Germinal center (tissue), 1 donor: ENCODE measurements around the gene CTNNA2.
"Not testable (repeated sequence)": the region's sequence is repeated elsewhere in the genome, so short reads cannot be mapped to it uniquely, and the experiment has no call there.

Source experiments
- DNase-seq: peaks from one replicate; pipeline ENCODE4 v3.0.0; 2012; ENCODE audit warnings: mixed read lengths, low spot score

Gene CTNNA2

DNA sequence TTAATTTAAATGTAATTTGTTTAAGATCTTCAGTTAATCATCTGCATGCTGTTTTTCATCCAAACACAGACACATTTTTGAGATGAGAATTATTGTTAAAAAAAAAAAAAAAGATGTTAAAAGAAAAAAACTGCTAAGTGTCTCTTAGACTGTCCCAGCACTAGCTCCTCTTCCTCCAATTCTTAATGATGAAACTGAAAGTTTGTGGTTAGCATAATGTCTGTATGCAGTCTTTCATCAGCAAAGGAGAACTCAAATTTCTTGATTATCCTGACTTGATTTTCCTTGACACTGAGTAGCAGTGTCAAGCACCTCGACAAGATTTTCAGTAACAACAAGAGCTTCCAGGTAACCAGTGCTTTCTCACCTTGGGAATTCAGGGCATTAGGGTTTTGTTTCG is 517.3 kb downstream of the CTNNA2 start:
- DNase-seq: no peak

DNA sequence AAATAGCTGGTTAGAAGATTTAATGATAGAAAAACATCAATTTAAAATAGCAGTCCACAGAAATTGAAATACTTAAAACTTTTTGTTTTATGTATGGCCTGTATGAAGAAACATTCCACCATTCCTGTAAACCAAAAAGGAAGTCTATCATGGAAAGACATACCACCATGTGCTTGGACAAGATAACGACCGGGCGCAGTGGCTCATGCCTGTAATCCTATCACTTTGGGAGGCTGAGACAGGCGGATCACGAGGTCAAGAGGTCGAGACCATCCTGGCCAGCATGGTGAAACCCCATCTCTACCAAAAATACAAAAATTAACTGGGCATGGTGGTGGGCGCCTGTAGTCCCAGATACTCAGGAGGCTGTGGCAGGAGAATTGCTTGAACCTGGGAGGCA is 519.8 kb downstream of the CTNNA2 start:
- DNase-seq: not testable (repeated sequence)

DNA sequence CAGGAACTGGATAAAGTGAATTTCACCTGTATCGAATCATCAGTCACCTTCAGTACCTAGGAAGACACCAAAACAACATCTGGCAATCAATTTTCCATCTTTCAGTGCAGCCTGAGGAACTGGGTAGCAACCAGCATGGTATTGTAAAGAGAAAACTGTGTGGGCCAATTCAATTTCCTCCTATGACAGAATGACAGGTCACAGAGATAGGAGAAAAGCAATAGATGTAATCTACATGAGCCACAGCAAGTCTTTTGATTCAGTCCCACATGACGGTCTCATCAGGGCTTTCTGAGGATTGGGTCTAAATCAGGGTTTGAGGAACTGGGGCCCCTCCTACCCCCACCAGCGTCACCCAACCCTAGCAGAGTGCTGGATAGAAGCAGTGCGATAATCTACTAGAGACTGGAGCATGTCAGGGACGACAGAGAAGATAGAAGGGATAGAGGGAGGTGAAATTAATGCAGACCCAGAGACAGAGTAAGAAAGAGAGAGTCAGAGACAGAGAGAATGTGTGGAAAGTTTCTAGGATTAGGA is 523.0 kb downstream of the CTNNA2 start:
- DNase-seq: no peak

DNA sequence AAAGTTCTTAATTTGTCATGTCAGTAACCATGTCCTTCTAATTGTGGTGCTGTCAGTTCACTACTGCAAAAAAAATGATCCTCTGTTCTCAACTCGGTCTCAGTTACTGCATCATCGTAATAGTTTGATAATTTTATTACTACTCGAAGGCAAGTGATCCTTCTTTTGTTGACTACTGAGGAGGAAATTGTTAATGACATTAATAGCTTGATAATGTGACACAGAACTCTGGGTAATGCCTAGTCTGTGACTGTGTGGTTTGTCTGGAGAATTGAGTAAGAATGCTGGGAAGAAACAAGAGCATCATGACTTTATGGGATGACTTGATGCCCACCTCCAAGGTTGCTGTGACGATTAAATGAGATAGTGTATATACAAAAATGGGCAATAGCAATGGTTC is 524.5 kb downstream of the CTNNA2 start:
- DNase-seq: no peak

DNA sequence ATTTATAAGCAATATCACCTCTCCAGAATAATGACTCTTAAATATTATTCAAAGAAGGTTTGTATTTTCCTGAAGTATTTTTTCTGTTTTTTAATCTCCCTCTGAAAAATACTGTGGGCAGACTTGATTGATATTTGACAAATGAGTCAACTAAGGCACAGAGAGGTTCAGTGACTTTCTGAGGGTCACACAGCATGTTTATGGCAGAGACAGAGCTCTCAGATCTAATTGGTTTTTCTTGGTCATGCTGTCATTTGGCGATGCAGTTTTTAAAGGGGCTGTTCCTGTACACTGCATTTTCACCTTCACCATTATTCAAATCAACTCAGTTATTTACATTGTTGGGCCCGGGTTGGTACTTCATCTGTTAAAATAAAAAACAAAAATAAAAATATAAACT is 527.4 kb downstream of the CTNNA2 start:
- no peak for DNase-seq

DNA sequence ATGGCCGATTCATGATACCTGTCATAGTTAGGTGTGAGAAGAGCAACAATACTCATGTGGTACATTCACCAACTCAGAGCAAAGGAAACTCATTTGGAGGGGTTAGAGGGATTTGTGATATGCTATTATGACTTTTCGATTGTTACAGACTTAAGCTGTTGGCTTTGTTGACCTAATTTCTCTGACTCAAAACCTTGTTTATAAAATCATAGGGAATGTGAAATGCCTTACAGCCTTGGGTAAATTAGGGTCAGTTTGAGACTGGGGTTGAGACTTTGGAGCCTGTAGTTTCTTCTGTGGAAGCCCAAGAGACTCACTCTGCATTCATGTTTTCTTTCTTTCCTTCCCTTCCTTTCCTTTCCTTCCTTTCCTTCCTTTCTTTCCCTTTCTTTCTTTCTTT is 529.8 kb downstream of the CTNNA2 start:
- DNase-seq: no peak

DNA sequence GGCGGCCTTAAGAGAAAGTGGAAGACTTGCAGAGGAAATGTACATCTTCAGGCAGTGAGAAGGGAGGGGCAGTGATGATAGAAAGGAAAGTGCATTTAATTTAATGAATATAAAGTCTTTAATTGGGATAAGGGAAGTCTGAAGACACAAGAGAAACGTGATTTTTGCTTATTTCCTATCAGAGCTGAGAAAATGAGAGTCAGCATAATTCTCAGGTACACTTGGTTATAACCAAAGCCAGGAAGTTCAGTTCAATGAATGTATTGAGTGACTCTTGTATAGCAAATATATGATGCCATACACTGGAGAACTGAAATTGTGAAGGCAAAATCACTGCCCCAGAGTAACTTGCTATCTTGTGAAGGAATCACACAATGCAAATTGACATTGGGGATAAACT is 535.4 kb downstream of the CTNNA2 start:
- DNase-seq: no peak

DNA sequence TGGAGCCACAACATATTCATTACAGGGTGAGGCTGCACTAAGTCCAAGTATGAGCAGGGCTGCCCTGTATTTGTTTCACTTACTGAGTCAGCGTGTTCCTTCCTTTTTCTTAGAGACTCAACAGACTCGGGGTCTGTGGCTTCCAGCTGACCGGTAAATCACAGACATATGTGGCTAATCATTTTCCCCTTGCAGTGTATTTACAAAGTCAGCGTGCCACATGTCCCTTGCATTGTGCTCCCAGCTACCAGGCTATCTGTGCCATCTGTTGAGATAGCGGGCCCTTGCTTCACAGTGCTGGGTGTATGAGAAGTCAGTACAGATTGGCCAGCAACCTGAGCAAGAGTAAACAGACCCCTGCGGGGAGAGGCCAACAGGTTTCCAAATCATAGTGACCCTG is 537.4 kb downstream of the CTNNA2 start:
- DNase-seq: no peak

DNA sequence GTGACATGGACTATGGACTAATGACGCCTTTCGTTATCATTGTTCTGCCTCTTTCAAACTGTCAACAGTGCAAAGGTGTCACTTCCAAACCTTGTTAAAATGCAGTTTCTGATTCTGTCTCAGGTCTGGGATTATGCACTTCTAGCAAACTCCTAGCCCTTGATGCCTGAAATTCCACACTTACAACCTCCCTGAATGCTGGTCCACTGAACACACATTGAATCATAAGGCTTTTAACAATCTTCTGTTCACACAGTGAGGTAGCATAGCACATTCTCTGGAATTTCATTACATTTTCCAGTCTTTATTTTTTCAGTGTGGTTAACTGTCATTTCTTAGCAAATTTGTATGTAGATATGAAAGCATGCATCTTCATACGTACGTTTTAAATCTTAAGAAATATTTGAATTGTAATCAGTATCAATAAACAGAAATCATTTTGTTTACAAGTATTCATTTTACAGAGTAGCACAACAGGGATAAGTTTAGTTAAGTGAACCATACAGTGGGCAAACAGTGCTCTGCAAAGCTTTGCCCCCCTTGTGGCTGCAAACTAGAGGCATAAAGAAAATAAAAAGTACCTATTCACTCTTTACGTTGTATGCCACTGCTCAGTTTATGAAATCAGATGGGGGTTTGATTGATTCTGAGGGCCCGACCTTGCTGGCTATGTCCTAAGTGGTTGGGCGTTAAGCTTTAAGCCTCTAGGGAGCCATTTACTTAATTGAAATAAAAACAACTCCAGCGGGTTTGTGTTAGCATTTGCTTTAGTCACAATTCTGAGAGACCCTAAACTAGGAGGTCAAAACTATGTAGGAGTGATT is 540.9 kb downstream of the CTNNA2 start:
- DNase-seq: no peak

DNA sequence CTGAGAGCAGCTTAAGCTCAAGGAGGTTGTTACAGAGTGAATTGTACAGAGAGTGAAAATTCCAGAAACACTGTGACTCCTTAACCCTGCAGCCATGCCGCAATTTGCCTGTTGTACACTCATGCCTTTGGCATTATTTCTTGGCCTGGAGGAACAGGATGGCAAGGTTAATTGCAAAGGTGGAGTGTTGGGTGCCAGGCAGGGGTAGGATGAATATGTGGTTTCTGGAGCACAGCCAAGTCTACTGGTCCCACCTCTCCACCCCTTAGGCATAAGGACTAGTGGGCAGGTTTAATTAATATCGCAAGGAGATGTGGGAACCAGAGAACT is 541.5 kb downstream of the CTNNA2 start:
- no peak for DNase-seq

DNA sequence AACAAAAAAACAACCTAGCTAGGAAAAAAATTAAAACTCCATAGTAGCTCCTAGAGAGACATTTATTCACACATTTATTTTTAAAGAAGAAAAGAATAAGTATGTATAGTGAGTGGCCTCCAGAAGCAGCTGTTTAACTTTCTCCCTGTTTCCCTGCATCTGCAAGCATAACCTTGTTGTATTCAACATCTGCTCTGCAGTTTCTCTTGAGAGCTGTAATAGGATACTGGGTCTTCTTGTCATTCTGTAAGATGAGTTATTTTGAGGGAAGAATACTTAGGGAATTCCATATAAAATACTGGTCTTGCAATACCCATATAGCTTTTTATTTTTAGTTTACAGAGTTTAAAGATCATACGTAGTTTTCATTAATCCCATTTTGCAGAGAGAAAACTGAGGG is 545.1 kb downstream of the CTNNA2 start:
- DNase-seq: no peak

DNA sequence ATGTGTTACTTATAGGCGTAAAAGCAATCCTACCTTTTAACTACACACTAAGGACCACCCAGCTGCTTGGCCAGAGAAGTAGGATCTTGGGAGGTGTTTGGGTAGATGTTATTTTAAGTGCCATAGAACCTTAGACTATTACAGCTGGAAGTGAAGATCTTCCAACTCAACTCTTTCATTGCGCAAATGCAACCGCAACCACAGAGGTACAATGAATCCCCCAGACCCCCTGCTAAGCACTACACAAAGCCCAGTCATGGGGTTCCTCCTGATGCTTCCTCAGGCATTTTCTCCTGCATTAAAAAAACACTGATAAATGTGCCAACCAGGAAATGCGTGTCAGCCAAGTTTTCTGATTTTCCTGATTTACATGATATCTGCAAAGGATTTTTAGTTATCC is 545.7 kb downstream of the CTNNA2 start:
- no peak for DNase-seq

DNA sequence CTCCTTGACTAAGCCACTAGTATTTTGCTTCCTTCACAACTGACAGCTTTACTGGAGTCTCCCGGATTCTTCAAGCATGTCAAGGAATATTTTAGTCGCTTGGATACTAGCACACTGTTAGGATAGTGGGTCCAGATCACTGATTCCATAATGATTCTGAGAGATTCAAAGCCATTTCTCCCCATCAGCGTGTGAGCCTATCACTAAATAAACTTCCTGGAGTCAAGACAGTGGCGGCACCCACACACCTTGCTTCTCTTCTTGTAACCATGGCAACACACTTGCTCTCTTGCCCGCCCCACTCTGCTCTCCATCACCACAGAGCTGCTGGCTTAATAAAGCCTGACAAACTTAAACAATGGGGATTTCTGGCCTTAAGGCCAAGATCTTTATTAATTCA is 546.6 kb downstream of the CTNNA2 start:
- DNase-seq: no peak

DNA sequence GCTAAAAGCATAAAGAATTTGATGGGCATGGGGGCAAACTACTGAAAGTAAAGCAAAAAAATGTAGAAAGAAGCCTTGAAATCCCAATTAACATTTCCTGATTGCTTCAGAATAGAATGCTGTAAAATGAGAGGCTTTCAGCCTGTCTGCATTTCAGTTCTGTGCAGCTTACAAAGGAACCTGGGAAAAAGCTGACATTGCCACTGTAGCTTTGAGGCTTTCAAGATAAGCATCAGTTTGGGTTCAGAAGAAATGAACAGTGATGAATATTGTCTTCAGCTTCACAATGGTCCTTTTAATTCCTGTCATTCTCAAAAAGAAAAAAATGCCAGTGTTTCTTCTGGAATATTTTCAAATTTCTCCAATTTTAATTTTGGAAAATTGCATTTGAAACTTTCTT is 549.0 kb downstream of the CTNNA2 start:
- no peak for DNase-seq

DNA sequence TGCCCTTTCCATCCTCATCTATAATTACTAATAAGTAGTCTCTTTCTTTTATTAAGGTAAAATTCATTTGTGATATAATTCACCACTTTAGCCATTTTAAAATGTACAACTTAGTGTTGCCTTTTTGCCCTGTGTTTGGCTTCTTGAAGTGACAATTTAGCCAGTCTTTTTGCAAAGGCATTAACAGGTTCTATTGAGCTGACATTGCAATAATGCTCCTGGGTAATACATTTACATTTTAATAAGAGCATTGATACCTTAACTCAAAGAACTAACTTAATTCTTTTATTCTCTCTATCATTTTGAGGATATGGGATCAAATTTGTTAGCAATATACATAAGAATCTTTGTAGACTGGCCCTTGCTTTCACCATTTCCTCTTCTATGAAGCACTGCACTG is 549.4 kb downstream of the CTNNA2 start:
- DNase-seq: no peak

DNA sequence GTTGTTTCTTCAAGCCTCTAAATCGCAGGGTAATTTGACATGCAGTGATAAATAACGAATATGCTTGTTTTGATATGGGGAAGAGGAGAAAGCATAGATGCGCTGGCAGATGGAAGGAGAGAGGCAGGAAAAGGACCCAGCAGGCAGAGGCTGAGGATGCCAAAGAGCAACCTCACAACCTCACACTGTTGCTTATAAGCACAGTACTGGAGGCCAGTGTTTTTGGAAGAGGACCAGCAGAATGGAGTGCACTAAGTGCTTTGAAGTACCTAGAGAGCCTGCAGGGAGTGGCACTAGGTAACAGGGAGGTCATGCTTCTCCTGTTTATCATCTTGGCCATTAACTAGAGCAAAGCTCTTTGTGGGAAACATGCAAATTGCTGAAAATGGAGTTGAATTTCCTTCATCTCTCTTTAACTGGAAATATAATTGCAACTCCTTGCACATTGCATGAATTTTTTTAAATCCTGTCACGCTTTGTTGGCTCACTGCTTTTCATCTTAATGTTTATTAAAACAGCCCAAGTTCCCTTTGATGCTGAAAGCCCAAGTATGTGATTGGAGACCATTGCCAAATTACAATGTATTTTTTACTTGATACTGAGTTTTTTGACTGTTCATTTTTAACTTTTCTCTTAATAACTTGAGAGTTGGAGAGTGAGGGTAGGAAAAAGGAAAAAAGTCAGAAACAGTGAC is 555.3 kb downstream of the CTNNA2 start:
- no peak for DNase-seq

DNA sequence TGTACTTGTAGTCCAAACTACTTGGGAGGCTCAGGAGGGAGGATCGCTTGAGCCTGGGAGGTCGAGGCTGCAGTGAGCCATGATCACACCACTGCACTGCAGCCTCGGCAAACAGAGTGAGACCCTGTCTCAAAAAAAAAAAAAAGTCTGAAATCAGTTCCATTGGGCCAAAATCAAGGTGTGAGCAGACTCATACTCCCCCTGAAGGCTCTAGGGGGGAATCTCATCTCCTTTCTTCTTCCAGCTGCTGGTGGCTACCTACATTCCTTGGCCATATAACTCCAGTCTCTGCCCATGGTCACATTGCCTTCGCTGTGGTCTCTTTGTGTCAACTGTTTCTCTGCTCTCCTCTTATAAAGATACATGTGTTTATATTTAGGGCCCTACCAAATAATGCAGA is 557.7 kb downstream of the CTNNA2 start:
- DNase-seq: no peak

DNA sequence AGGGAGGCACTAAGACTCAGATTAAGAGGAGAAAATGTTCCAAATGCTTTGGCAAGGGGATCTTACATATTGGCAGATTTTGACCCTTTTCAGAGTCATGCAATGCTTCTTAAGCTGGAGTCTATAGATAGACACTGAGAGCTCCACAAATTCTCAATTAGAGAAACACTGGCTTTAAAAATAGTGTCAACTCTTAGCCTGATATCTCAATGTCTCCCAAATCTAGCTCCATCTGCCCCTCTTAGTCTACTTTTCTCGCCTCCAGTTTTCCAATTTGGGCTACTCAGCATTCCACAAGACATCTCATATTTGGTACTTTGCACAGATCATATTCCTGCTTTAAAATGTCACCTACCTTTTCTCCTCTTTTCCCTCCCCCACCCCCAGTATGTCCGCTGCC is 559.1 kb downstream of the CTNNA2 start:
- DNase-seq: no peak

DNA sequence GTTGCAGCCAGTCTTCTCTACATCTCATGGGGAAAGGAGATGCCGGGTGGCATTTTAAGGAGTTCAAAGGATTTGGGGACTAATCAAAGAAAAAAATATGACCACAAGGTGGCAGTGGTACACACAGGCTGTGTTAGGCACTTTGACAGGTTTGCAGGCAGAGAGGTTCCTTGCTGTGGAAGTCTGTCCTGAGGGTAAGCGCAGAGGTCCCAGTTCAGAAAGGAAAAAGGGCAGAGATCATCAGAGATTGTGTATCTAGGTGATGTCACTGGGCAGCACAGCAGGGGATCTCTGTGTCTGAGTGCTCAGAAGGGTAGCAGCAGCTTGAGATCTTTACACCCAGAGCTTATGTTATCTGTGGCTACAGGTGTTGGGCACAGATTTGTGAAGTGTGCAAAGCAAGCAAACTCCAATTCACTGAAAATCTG is 560.3 kb downstream of the CTNNA2 start:
- peak; percentile 5 for DNase-seq

DNA sequence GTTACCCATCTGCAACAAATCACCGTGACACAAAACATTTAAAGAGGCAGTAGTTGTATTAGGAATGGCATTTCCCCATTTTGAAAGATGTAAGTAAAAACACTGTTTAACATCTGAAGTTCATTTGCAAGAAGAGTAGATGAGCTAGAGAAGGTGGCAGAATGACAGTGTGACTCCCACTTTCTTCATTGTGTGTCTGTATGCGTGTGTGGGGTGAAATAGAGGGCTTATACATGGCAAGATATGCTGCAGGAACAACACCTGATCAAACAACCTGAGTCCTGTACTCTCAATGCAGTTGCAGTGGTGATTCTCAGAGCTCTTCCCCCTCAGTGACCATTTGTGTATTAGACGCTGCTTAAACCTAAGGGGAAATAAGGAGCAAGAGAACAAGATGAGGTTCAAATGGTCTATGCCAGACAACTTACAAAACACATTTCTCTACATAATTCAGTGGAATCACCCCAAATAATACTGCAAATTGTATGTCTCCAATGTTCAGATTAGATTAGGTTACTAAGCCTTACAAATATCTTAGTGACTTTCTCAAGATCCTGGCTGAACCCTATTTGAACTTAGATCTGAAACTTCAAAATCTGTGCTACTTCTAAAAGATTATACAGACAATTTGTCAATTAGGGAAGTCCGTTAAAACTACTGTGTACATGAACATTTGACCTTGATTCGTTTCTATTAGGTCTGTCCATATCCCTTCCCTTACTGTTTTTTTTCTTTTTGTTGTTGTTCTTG is 561.6 kb downstream of the CTNNA2 start:
- no peak for DNase-seq

DNA sequence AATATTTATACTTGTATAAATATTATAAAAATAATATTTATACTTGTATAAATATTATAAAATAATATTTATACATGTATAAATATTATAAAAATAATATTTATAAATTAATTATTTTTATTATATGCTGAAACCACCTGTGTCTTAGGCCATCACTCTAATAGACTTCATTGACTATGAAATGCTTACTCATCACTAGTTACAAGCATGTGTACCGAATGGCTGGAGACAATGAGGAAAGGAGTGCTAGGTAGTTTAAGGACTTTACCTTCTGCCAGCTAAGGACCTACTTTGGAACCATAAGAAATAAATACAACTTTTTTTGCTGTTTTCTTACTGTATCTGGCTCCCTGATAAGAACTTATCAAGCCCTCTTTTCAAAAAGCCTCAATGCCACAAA is 562.9 kb downstream of the CTNNA2 start:
- no peak for DNase-seq

DNA sequence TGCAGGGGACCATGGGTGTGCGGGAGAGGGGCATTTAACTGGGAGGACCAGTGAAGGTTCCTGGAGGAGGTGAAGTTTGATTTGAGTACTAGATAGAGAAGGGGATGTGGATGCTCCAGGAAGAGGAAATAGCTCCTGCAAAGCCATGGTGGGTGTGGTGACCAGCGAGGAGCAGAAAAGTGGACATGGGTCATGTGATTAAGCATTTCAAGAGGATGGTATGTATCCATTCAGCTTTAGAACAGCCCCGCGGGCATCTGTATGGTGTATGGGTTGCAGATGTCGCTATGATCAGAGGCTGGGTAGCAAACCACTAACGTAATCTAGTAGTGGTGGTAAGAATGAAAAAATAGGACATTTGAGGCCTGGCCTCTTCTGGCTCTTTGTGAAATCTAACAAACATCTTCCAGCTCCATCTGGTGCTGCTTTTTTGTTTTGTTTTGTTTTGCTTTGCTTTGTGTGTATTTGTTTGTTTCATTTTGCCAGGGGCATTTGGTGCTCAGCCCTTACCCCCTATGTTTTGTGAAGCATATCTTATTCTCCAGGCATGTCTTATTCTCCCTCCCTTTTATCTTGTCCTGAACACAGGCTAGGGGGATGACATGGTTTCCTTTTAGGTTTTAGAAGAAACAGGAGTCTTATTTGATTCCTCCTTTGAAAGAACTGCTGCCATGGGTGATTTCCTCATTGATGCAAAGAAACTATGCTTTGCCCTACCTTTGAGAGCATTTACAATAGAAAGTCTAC is 565.6 kb downstream of the CTNNA2 start:
- DNase-seq: no peak
